ENCODE results near the gene METAP1. TPM values are rescaled to one million over a fixed set of nuclear protein-coding genes. Genes with fewer than 3 reads are reported as not detected.
"Not testable (repeated sequence)": the region's sequence is repeated elsewhere in the genome, so short reads cannot be mapped to it uniquely, and the experiment has no call there.

Gene METAP1
- total RNA-seq, 1 donor from 2014 or later = 155 TPM

GRCh38 chr4:99061048-99061700 is 65.7 kb downstream of the METAP1 start:
- no peak overlapping the region for H3K9ac ChIP-seq
- H3K79me2 ChIP-seq (ENCODE audit: low read depth) = no peaks in the 10 kb centered on the region
- no peaks in the 10 kb centered on the region for H3K27me3 ChIP-seq
- Mint-ChIP-seq H3K36me3 (peaks cover 45% of the 10 kb centered on the region), H3K4me1 (peaks cover 10% of the 10 kb centered on the region), H3K4me3 (no peak overlapping the region), H3K27ac (no peak overlapping the region), H3K27me3 (ENCODE audit: insufficient read depth, low read depth) (no peaks in the 10 kb centered on the region), H3K9me3 (peaks cover 3% of the 10 kb centered on the region)
- no peak overlapping the region for H3K4me2 ChIP-seq
- H2AFZ ChIP-seq (replicated peaks) = no peak overlapping the region
- H3K9me3 ChIP-seq (ENCODE audit: low read depth) = no peaks in the 10 kb centered on the region
- no peak overlapping the region for H3K27ac ChIP-seq
- TF ChIP-seq EZH2phosphoT487 (IDR thresholded peaks at IDR 0.05) = no peak
- TF ChIP-seq, protein P1, sequence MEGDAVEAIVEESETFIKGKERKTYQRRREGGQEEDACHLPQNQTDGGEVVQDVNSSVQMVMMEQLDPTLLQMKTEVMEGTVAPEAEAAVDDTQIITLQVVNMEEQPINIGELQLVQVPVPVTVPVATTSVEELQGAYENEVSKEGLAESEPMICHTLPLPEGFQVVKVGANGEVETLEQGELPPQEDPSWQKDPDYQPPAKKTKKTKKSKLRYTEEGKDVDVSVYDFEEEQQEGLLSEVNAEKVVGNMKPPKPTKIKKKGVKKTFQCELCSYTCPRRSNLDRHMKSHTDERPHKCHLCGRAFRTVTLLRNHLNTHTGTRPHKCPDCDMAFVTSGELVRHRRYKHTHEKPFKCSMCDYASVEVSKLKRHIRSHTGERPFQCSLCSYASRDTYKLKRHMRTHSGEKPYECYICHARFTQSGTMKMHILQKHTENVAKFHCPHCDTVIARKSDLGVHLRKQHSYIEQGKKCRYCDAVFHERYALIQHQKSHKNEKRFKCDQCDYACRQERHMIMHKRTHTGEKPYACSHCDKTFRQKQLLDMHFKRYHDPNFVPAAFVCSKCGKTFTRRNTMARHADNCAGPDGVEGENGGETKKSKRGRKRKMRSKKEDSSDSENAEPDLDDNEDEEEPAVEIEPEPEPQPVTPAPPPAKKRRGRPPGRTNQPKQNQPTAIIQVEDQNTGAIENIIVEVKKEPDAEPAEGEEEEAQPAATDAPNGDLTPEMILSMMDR (IDR thresholded peaks at IDR 0.05) = no peak
- no peak for TF ChIP-seq EZH2 (IDR thresholded peaks at IDR 0.05)
- H3F3A ChIP-seq (ENCODE audit: low read depth) = no peaks in the 10 kb centered on the region
- no peak overlapping the region for H3K4me3 ChIP-seq
- H3K36me3 ChIP-seq = peaks cover 10% of the 10 kb centered on the region
- no peaks in the 10 kb centered on the region for H4K20me1 ChIP-seq (ENCODE audit: low read depth)
- H3K4me1 ChIP-seq = no peaks in the 10 kb centered on the region
- no peak for DNase-seq (ENCODE audit: low spot score)

- Histone ChIP-seq H3K79me2 (ENCODE audit: low read depth) (no peaks in the 10 kb centered on the region), H3K36me3 (peaks cover 8% of the 10 kb centered on the region), H3K9ac (no peak overlapping the region), H3F3A (ENCODE audit: low read depth) (peaks cover 4% of the 10 kb centered on the region), H3K4me3 (no peak overlapping the region), H3K4me1 (no peaks in the 10 kb centered on the region), H2AFZ (replicated peaks) (no peak overlapping the region), H3K27ac (no peak overlapping the region), H3K27me3 (no peaks in the 10 kb centered on the region), H3K4me2 (no peak overlapping the region), H3K9me3 (ENCODE audit: low read depth) (no peaks in the 10 kb centered on the region), H4K20me1 (ENCODE audit: low read depth) (no peaks in the 10 kb centered on the region)
- H3K4me1 Mint-ChIP-seq = peaks cover 9% of the 10 kb centered on the region
- no peak overlapping the region for H3K4me3 Mint-ChIP-seq
- peaks cover 3% of the 10 kb centered on the region for H3K9me3 Mint-ChIP-seq
- H3K27ac Mint-ChIP-seq = no peak overlapping the region
- no peak for DNase-seq (ENCODE audit: low spot score)
- TF ChIP-seq, protein P1 (IDR thresholded peaks at IDR 0.05) = no peak
- TF ChIP-seq EZH2 (IDR thresholded peaks at IDR 0.05) (no peak), EZH2phosphoT487 (IDR thresholded peaks at IDR 0.05) (no peak)
- H3K36me3 Mint-ChIP-seq = peaks cover 46% of the 10 kb centered on the region
- H3K27me3 Mint-ChIP-seq (ENCODE audit: insufficient read depth, low read depth) = no peaks in the 10 kb centered on the region
Observed at GRCh38 chr4:99062120-99062519, 66.6 kb downstream of the METAP1 start.

GRCh38 chr4:99065521-99065920 is 70.0 kb downstream of the METAP1 start:
- not testable (repeated sequence) for H3K27me3 Mint-ChIP-seq (ENCODE audit: insufficient read depth, low read depth); H3K4me3 ChIP-seq; H3K4me3 Mint-ChIP-seq; H2AFZ ChIP-seq (replicated peaks); H3K27ac ChIP-seq; H3K9ac ChIP-seq; H3K9me3 Mint-ChIP-seq; H3K79me2 ChIP-seq (ENCODE audit: low read depth); H3K27ac Mint-ChIP-seq; H3K9me3 ChIP-seq (ENCODE audit: low read depth); H3K36me3 ChIP-seq; H3K27me3 ChIP-seq; DNase-seq (ENCODE audit: low spot score); H3K4me1 ChIP-seq; H4K20me1 ChIP-seq (ENCODE audit: low read depth); H3K4me2 ChIP-seq; H3K4me1 Mint-ChIP-seq
- H3K36me3 Mint-ChIP-seq = peaks cover 36% of the 10 kb centered on the region
- H3F3A ChIP-seq (ENCODE audit: low read depth) = peaks cover 26% of the 10 kb centered on the region

GRCh38 chr4:99067617-99068016 is 72.1 kb downstream of the METAP1 start:
- Histone ChIP-seq H3K4me3 (no peak overlapping the region), H3K27me3 (no peaks in the 10 kb centered on the region), H3K4me1 (no peaks in the 10 kb centered on the region), H4K20me1 (ENCODE audit: low read depth) (no peaks in the 10 kb centered on the region), H3K36me3 (peaks cover 16% of the 10 kb centered on the region), H3K9ac (no peak overlapping the region), H3F3A (ENCODE audit: low read depth) (peaks cover 36% of the 10 kb centered on the region), H3K79me2 (ENCODE audit: low read depth) (no peaks in the 10 kb centered on the region), H3K4me2 (no peak overlapping the region), H3K27ac (no peak overlapping the region), H3K9me3 (ENCODE audit: low read depth) (no peaks in the 10 kb centered on the region), H2AFZ (replicated peaks) (no peak overlapping the region)
- Mint-ChIP-seq H3K4me3 (no peak overlapping the region), H3K9me3 (peaks cover 3% of the 10 kb centered on the region), H3K27ac (no peak overlapping the region), H3K36me3 (peaks cover 38% of the 10 kb centered on the region), H3K4me1 (no peaks in the 10 kb centered on the region), H3K27me3 (ENCODE audit: insufficient read depth, low read depth) (no peaks in the 10 kb centered on the region)
- TF ChIP-seq EZH2phosphoT487 (IDR thresholded peaks at IDR 0.05) (no peak), EZH2 (IDR thresholded peaks at IDR 0.05) (no peak)
- TF ChIP-seq, protein P1 (IDR thresholded peaks at IDR 0.05) = no peak
- DNase-seq (ENCODE audit: low spot score) = no peak
